ENCODE measurements around the gene TMEM190. TPM values are rescaled to one million over a fixed set of nuclear protein-coding genes. Genes with fewer than 3 reads are reported as not detected.

Gene TMEM190
- total RNA-seq, 1 donor from 2014 or later = 16.2 TPM

- intact Hi-C loops (cut with DNase I) = no loop called here
- no peaks in the 10 kb centered on the region for H3K27me3 ChIP-seq (ENCODE audit: low read depth)
- peaks cover 52% of the 10 kb centered on the region for H3K4me1 ChIP-seq
- H3K36me3 ChIP-seq = peaks cover 49% of the 10 kb centered on the region
- no peak for TF ChIP-seq CTCF (IDR thresholded peaks at IDR 0.05)
- H3K27ac ChIP-seq = peak overlapping the region; percentile 94
- peak overlapping the region; percentile 97 for H3K4me3 ChIP-seq
- DNase-seq (no peak), ATAC-seq (no peak)
- H3K9me3 ChIP-seq = no peaks in the 10 kb centered on the region
Measured at GRCh38 chr19:55386493-55386971, 9.9 kb downstream of the TMEM190 start.

- intact Hi-C loops (cut with DNase I) = no loop called here
- H3K4me3 ChIP-seq = peak overlapping the region; percentile 97
- H3K36me3 ChIP-seq = peaks cover 58% of the 10 kb centered on the region
- no peak for TF ChIP-seq CTCF (IDR thresholded peaks at IDR 0.05)
- peaks cover 50% of the 10 kb centered on the region for H3K4me1 ChIP-seq
- DNase-seq = no peak
- ATAC-seq = no peak
- H3K9me3 ChIP-seq = no peaks in the 10 kb centered on the region
- no peak overlapping the region for H3K27ac ChIP-seq
- no peaks in the 10 kb centered on the region for H3K27me3 ChIP-seq (ENCODE audit: low read depth)
Measured at GRCh38 chr19:55387736-55388497, 11.3 kb downstream of the TMEM190 start.

GRCh38 chr19:55389386-55390317 is 13.0 kb downstream of the TMEM190 start:
- Histone ChIP-seq H3K4me3 (no peak overlapping the region), H3K27me3 (ENCODE audit: low read depth) (no peaks in the 10 kb centered on the region), H3K9me3 (no peaks in the 10 kb centered on the region), H3K27ac (no peak overlapping the region), H3K4me1 (peaks cover 40% of the 10 kb centered on the region), H3K36me3 (peaks cover 58% of the 10 kb centered on the region)
- TF ChIP-seq CTCF (IDR thresholded peaks at IDR 0.05) = no peak
- ATAC-seq = no peak
- intact Hi-C loops (cut with DNase I) = no loop called here
- DNase-seq = no peak

- TF ChIP-seq CTCF (IDR thresholded peaks at IDR 0.05) = no peak
- H3K36me3 ChIP-seq = peaks cover 58% of the 10 kb centered on the region
- H3K4me3 ChIP-seq = no peak overlapping the region
- no peak for ATAC-seq
- H3K4me1 ChIP-seq = peaks cover 35% of the 10 kb centered on the region
- H3K9me3 ChIP-seq = no peaks in the 10 kb centered on the region
- intact Hi-C loops (cut with DNase I) = no loop called here
- H3K27me3 ChIP-seq (ENCODE audit: low read depth) = no peaks in the 10 kb centered on the region
- DNase-seq = no peak
- no peak overlapping the region for H3K27ac ChIP-seq
Measured at GRCh38 chr19:55390461-55390880, 13.8 kb downstream of the TMEM190 start.

- Histone ChIP-seq H3K4me1 (peaks cover 35% of the 10 kb centered on the region), H3K4me3 (no peak overlapping the region), H3K27me3 (ENCODE audit: low read depth) (no peaks in the 10 kb centered on the region), H3K27ac (no peak overlapping the region), H3K9me3 (no peaks in the 10 kb centered on the region), H3K36me3 (peaks cover 58% of the 10 kb centered on the region)
- no peak for ATAC-seq
- intact Hi-C loops (cut with DNase I) = no loop called here
- no peak for TF ChIP-seq CTCF (IDR thresholded peaks at IDR 0.05)
- DNase-seq = no peak
Measured at GRCh38 chr19:55391191-55391670, 14.6 kb downstream of the TMEM190 start.

All from lower lobe of right lung (tissue), 2 donors.